GM19099 (cell line): Measurements from ENCODE around the gene HTR3C.
A peak's percentile ranks its signal among the peaks of the same experiment; 100 is the strongest.

Experiments
- POLR2A ChIP-seq: IDR thresholded peaks from 3 replicates; pipeline ENCODE4 v1.6.1; 2011; ENCODE audit warnings: low read depth; ENCODE audit not compliant: insufficient read length; ENCODE audit errors: extremely low read depth

Gene HTR3C

DNA sequence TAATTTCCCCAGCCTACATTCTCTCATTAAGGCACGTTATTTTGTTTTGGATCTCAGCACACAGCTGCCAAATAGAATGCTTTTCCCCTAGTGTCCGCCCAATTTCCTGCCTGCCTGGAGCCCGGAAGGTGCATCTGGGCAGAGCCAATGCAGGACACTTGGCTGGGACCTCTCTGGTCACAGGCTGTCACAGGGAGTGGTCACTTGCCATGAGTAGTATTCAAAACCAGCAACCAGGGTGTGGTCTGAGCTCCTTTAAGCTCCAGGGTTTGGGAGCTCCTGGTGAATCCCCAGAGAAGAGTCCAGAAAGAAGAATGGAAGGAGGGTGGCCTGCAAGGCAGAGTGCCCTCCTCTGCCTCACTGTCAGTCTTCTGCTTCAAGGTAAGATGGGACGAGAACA, at the start of gene HTR3C:
Gene HTR3C, plus strand, starts transcription at position 281 of the 400 bp plus-strand sequence. Its CDS starts 34 bp downstream, at position 315.
- TF ChIP-seq POLR2A: no peak

- no peak for TF ChIP-seq POLR2A
Observed at GRCh38 chr3:184003187-184003967, 49.5 kb upstream of the HTR3C start.

GRCh38 chr3:184004476-184004875, 48.4 kb upstream of the HTR3C start:
- TF ChIP-seq POLR2A: no peak

DNA sequence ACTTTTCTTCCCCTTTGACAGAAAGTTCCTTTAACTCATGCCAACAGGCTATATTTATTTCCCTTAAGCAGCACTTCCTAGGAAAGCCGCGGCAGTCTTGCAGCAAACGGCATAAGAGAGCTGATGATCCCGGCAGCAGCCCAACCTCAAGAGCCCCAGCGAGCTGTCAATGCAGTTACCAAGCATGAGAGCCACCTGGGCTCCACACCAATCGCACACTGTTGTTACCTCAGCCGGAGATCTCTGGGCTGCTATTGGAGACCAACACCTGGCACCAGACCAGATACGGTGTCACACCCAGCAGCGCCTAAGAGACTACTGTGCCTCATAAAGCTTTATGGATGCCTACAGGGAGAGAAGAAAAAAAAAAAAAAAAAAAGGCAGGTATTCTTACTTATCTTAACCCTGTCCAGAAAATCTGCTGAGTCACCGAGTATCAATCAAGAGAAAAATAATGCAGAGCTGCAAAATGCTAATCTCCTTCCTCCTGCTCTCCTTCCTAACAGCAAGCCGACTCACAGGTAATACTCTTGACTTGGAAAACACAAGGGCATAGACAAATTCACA, 46.8 kb upstream of the HTR3C start:
- TF ChIP-seq POLR2A: no peak

GRCh38 chr3:184008161-184008560, 44.7 kb upstream of the HTR3C start:
- no peak for TF ChIP-seq POLR2A

DNA sequence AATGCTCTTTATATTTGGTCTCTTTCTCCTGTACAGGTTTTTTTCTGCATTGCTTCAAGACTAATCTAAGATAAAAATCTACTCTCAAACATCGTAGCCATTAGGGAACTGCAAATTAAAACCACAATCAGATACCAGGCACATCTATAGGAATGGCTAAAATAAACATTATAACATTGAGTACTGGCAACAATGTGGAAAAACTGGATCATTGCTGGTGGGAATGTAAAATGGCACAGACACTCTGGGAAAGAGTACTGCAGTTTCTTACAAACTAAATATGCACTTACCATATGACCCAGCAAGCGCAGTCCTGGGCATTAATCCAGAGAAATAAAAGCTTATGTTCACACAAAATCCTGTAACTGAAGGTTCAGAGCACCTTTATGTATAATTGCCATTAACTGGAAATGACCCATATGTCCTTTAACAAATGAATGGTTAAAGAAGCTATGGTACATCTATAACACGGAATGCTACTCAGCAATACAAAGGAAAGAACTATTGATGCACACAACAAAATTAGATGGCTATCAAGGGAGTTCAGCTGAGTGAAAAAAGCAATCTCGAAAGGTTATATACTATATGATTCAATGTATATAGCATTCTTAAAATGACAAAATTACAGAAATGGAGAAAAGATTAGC, 41.5 kb upstream of the HTR3C start:
- no peak for TF ChIP-seq POLR2A

DNA sequence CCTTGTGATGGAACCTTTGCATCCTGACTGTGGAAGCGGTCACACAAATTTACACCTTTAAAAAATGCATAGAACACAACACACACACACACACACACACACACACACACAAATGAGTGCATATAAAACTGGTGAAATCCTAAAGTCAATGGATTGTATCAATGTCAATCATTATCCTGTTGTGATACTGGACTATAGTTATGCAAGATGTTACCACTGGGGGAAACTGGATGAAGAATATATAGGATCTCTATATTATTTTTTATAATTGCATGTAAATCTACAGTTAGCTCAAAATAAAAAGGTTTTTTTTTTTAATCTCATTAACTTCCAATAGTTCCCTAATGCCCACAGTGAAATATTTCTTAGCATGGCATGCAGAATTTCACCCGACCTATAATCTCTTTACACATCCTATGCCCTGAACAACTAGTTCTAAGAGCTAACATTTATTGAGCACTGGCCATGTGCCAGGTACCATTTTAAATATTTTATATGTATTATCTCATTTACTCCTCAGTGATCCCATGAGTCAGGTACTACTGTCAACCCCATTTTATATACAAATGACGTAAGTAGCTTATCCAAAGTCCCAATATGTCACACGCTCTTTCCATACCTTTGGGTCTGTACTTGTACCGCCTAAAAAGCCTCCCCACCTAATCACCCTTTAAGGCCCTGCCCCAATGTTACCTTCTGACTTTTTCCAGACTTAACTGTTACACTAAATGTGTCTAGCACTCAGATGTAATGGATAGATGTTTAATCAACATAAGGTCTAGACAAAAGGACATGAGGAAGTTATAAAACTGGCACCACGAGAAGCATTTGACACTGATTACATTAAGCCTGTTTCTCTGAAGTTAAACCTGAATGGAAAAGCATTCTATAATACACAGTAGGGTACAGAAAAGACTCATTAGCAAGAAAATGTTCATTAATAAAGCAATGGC, 40.6 kb upstream of the HTR3C start:
- no peak for TF ChIP-seq POLR2A

DNA sequence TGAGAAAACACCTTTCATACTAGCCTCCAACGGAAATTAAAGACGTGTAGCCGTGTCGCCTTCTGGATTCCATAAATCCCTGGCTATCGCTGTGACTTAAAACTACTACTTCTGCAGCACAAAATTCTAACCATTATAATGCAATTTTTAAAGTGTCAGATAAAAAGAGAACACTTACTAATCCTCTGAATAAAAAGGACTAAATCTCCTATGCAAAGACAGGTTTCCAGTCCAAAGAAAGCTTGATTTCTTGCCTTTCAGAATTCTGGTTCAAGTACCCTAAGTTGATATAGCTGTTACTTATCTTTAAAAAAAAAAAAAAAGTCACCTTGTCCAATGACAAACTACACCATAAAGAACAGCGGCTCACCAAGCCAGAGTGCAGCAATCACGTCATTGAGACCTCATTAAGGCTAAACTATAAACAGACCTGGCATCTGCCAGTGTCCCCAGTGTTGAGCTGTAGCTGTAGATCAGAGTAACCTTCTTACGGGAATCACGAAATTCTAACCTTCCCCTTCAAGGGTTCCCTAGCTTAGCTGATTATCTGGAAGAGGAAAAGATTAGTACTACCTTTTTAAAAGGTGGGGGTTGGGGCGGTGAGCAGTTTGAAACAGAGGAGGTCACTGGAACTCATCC, 37.3 kb upstream of the HTR3C start:
- TF ChIP-seq POLR2A: no peak

- no peak for TF ChIP-seq POLR2A
Observed at GRCh38 chr3:184016169-184016570, 36.7 kb upstream of the HTR3C start.

- TF ChIP-seq POLR2A: no peak
Observed at GRCh38 chr3:184016811-184017671, 35.8 kb upstream of the HTR3C start.

GRCh38 chr3:184017672-184018423, 35.0 kb upstream of the HTR3C start, which contains the start of gene ABCC5:
TSS of gene ABCC5 (minus strand) at chr3:184017884. CDS start at chr3:184014392, 3,492 bp downstream.
- TF ChIP-seq POLR2A: peak; percentile 62

- no peak for TF ChIP-seq POLR2A
Observed at GRCh38 chr3:184018424-184018973, 34.3 kb upstream of the HTR3C start.
